Tibial nerve (tissue), 4 donors: Measurements from ENCODE around the gene PEX1.

Source experiments
- CTCF ChIP-seq, 5 experiments: fragments of 200-600 bp in 3 of 5; fragments of 450-650 bp in 2 of 5; sonication (generic) in 3 of 5; IDR thresholded peaks; one replicate each; pipeline ENCODE4 v1.5.1; 2016 to 2019; ENCODE audit warnings: antibody characterized with exemption in 5 of 5, mild to moderate bottlenecking in 3 of 5, moderate library complexity in 2 of 5
- EP300 ChIP-seq, 2 donors: sonication (generic); formaldehyde crosslinking; IDR thresholded peaks; one replicate each; pipeline ENCODE4 v1.6.1; 2017; ENCODE audit warnings: antibody characterized with exemption in 2 of 2, mild to moderate bottlenecking in 1 of 2
- POLR2A ChIP-seq, 2 donors: fragments of 450-650 bp; IDR thresholded peaks; one replicate each; pipeline ENCODE4 v1.6.1; 2017; ENCODE audit warnings: antibody characterized with exemption in 2 of 2, mild to moderate bottlenecking in 2 of 2, moderate library complexity in 2 of 2

GRCh38 chr7:92485267-92485892 is 42.9 kb downstream of the PEX1 start:
- no peak for TF ChIP-seq CTCF (IDR thresholded peaks at IDR 0.05)
- no peak for TF ChIP-seq POLR2A (IDR thresholded peaks at IDR 0.05)
- TF ChIP-seq EP300 (IDR thresholded peaks at IDR 0.05) = no peak
